WTC11 (cell line): ENCODE results near the gene ARPC3. TPM values are rescaled to one million over a fixed set of nuclear protein-coding genes. Genes with fewer than 3 reads are reported as not detected.
"Not testable (repeated sequence)": the region's sequence is repeated elsewhere in the genome, so short reads cannot be mapped to it uniquely, and the experiment has no call there.

Experiments used
- ATAC-seq: fragments of 200-7000 bp; cut with Tn5 transposase; 2 replicates; pipeline ENCODE4 v1.10.0; 2021; ENCODE audit warnings: mild to moderate bottlenecking, moderate library complexity
- CTCF ChIA-PET: fragments of 300-600 bp; sonication (Branson Sonifier 250); formaldehyde crosslinking; loops from one replicate; lab custom pipeline; 2021; ENCODE audit warnings: antibody characterized with exemption; lab: Charles Lee
- POLR2A ChIA-PET: fragments of 350-600 bp; sonication (Branson Sonifier 250); formaldehyde crosslinking; loops from one replicate; lab custom pipeline; 2021; ENCODE audit warnings: antibody characterized with exemption; lab: Charles Lee
- DNase-seq: peaks from one replicate; pipeline ENCODE4 v3.0.0; 2021; ENCODE audit warnings: low spot score
- H3K27ac Mint-ChIP-seq: 2 replicates; pipeline ENCODE4 v1.8.0; 2021; ENCODE audit warnings: mixed read lengths
- H3K27me3 Mint-ChIP-seq: 2 replicates; pipeline ENCODE4 v1.8.0; 2021; ENCODE audit warnings: low read depth, mild to moderate bottlenecking, moderate library complexity, mixed read lengths
- H3K36me3 Mint-ChIP-seq: 2 replicates; pipeline ENCODE4 v1.8.0; 2021; ENCODE audit warnings: mixed read lengths
- H3K4me1 Mint-ChIP-seq: 2 replicates; pipeline ENCODE4 v1.8.0; 2022; ENCODE audit warnings: mixed read lengths
- H3K4me3 Mint-ChIP-seq: 2 replicates; pipeline ENCODE4 v1.8.0; 2021; ENCODE audit warnings: mild to moderate bottlenecking, moderate library complexity, mixed read lengths
- H3K9me3 Mint-ChIP-seq: 2 replicates; pipeline ENCODE4 v1.8.0; 2021; ENCODE audit warnings: mixed read lengths
- EMX1 ChIP-seq: fragments of 250-450 bp; sonication (Bioruptor Pico); IDR thresholded peaks from 2 replicates; pipeline ENCODE4 v1.8.0; 2021; ENCODE audit warnings: mild to moderate bottlenecking
- GABPB1 ChIP-seq: sonication (generic); formaldehyde crosslinking; IDR thresholded peaks from 2 replicates; pipeline ENCODE4 v1.8.1; 2023; ENCODE audit warnings: mild to moderate bottlenecking, missing genetic modification reagents
- GRHL2 ChIP-seq: fragments of 250-450 bp; sonication (Bioruptor Pico); IDR thresholded peaks from 2 replicates; pipeline ENCODE4 v1.8.0; 2022; ENCODE audit warnings: mild to moderate bottlenecking, moderate library complexity; ENCODE audit not compliant: insufficient replicate concordance, severe bottlenecking
- IRF2 ChIP-seq: sonication (generic); formaldehyde crosslinking; IDR thresholded peaks from 2 replicates; pipeline ENCODE4 v1.8.0; 2022; ENCODE audit warnings: low read depth, missing genetic modification reagents, borderline replicate concordance
- JAZF1 ChIP-seq: fragments of 250-450 bp; sonication (Bioruptor Pico); IDR thresholded peaks from 2 replicates; pipeline ENCODE4 v1.9.0; 2021; ENCODE audit warnings: moderate library complexity, mild to moderate bottlenecking, inconsistent platforms
- MXD4 ChIP-seq: fragments of 250-450 bp; sonication (Bioruptor Pico); IDR thresholded peaks from 2 replicates; pipeline ENCODE4 v1.8.0; 2021; ENCODE audit warnings: mild to moderate bottlenecking, moderate library complexity, borderline replicate concordance
- TP53 ChIP-seq: sonication (generic); formaldehyde crosslinking; IDR thresholded peaks from 2 replicates; pipeline ENCODE4 v1.8.1; 2023; ENCODE audit warnings: mild to moderate bottlenecking, missing genetic modification reagents
- ZNF317 ChIP-seq: sonication (generic); formaldehyde crosslinking; IDR thresholded peaks from 2 replicates; pipeline ENCODE4 v1.8.1; 2023; ENCODE audit warnings: low read depth, mild to moderate bottlenecking, moderate library complexity, missing genetic modification reagents, borderline replicate concordance
- total RNA-seq: library from RNA; stranded (reverse); gene quantifications from 3 replicates; pipeline ENCODE4 v1.2.3, GENCODE V29; 2021
- TF ChIP-seq, protein P1 (sequence below): fragments of 250-450 bp; sonication (Bioruptor Pico); IDR thresholded peaks from 2 replicates; pipeline ENCODE4 v1.9.0; 2021; ENCODE audit warnings: mild to moderate bottlenecking
- TF ChIP-seq, protein P2 (sequence below): fragments of 200-600 bp; IDR thresholded peaks from 2 replicates; pipeline ENCODE4 v1.8.0; 2022; ENCODE audit warnings: antibody characterized with exemption
- TF ChIP-seq, protein P3 (sequence below): fragments of 250-450 bp; sonication (Bioruptor Pico); IDR thresholded peaks from 2 replicates; pipeline ENCODE4 v1.9.0; 2021; ENCODE audit warnings: mild to moderate bottlenecking
- TF ChIP-seq, protein P4 (sequence below): sonication (generic); formaldehyde crosslinking; IDR thresholded peaks from 2 replicates; pipeline ENCODE4 v1.8.0; 2023; ENCODE audit warnings: missing genetic modification reagents
- TF ChIP-seq, protein P5 (sequence below): sonication (generic); formaldehyde crosslinking; IDR thresholded peaks from 2 replicates; pipeline ENCODE4 v1.8.1; 2022; ENCODE audit warnings: missing genetic modification reagents, borderline replicate concordance
- TF ChIP-seq, protein P6 (sequence below): sonication (generic); formaldehyde crosslinking; IDR thresholded peaks from 2 replicates; pipeline ENCODE4 v1.8.0; 2022; ENCODE audit warnings: missing genetic modification reagents
- TF ChIP-seq, protein P7 (sequence below): sonication (generic); formaldehyde crosslinking; IDR thresholded peaks from 2 replicates; pipeline ENCODE4 v1.8.0; 2022; ENCODE audit warnings: mild to moderate bottlenecking, missing genetic modification reagents

Gene ARPC3
- total RNA-seq, 1 experiment from 2014 or later, result 149 TPM

DNA sequence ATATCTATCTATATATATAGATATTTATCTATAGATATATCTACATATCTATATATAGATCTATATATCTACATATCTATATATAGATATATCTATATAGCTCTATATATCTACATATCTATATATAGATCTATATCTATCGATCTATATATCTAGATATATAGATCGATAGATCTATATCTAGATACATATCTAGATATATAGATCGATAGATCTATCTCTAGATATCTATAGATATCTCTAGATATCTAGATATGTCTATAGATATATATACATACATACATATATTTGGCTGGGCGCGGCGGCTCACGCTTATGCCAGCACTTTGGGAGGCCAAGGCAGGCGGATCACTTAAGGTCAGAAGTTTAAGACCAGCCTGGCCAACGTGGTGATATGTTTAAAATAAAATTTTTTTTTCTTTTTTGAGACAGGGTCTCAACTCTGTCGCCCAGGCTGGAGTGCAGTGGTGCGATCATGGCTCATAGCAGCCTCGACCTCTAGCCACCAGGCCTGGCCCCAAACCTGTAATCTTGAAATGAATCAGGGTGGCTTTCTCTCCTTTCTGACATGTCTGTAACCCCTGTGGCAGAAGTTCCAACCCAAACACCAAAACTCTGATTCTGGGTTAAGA is 18.1 kb downstream of the ARPC3 start (continued):
- TF ChIP-seq, protein P1, sequence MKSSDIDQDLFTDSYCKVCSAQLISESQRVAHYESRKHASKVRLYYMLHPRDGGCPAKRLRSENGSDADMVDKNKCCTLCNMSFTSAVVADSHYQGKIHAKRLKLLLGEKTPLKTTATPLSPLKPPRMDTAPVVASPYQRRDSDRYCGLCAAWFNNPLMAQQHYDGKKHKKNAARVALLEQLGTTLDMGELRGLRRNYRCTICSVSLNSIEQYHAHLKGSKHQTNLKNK, result no peak
- TF ChIP-seq, protein P2, sequence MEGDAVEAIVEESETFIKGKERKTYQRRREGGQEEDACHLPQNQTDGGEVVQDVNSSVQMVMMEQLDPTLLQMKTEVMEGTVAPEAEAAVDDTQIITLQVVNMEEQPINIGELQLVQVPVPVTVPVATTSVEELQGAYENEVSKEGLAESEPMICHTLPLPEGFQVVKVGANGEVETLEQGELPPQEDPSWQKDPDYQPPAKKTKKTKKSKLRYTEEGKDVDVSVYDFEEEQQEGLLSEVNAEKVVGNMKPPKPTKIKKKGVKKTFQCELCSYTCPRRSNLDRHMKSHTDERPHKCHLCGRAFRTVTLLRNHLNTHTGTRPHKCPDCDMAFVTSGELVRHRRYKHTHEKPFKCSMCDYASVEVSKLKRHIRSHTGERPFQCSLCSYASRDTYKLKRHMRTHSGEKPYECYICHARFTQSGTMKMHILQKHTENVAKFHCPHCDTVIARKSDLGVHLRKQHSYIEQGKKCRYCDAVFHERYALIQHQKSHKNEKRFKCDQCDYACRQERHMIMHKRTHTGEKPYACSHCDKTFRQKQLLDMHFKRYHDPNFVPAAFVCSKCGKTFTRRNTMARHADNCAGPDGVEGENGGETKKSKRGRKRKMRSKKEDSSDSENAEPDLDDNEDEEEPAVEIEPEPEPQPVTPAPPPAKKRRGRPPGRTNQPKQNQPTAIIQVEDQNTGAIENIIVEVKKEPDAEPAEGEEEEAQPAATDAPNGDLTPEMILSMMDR, result no peak
- TF ChIP-seq, protein P3, sequence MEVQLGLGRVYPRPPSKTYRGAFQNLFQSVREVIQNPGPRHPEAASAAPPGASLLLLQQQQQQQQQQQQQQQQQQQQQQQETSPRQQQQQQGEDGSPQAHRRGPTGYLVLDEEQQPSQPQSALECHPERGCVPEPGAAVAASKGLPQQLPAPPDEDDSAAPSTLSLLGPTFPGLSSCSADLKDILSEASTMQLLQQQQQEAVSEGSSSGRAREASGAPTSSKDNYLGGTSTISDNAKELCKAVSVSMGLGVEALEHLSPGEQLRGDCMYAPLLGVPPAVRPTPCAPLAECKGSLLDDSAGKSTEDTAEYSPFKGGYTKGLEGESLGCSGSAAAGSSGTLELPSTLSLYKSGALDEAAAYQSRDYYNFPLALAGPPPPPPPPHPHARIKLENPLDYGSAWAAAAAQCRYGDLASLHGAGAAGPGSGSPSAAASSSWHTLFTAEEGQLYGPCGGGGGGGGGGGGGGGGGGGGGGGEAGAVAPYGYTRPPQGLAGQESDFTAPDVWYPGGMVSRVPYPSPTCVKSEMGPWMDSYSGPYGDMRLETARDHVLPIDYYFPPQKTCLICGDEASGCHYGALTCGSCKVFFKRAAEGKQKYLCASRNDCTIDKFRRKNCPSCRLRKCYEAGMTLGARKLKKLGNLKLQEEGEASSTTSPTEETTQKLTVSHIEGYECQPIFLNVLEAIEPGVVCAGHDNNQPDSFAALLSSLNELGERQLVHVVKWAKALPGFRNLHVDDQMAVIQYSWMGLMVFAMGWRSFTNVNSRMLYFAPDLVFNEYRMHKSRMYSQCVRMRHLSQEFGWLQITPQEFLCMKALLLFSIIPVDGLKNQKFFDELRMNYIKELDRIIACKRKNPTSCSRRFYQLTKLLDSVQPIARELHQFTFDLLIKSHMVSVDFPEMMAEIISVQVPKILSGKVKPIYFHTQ (CRISPR knock-in tag), result no peak
- TF ChIP-seq, protein P4, sequence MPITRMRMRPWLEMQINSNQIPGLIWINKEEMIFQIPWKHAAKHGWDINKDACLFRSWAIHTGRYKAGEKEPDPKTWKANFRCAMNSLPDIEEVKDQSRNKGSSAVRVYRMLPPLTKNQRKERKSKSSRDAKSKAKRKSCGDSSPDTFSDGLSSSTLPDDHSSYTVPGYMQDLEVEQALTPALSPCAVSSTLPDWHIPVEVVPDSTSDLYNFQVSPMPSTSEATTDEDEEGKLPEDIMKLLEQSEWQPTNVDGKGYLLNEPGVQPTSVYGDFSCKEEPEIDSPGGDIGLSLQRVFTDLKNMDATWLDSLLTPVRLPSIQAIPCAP (CRISPR knock-in tag), result no peak
- TF ChIP-seq GRHL2 (CRISPR knock-in tag), result no peak
- TF ChIP-seq, protein P5, sequence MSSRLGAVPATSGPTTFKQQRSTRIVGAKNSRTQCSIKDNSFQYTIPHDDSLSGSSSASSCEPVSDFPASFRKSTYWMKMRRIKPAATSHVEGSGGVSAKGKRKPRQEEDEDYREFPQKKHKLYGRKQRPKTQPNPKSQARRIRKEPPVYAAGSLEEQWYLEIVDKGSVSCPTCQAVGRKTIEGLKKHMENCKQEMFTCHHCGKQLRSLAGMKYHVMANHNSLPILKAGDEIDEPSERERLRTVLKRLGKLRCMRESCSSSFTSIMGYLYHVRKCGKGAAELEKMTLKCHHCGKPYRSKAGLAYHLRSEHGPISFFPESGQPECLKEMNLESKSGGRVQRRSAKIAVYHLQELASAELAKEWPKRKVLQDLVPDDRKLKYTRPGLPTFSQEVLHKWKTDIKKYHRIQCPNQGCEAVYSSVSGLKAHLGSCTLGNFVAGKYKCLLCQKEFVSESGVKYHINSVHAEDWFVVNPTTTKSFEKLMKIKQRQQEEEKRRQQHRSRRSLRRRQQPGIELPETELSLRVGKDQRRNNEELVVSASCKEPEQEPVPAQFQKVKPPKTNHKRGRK (CRISPR knock-in tag), result no peak
- no peak for TF ChIP-seq MXD4 (CRISPR knock-in tag)
- no peak for TF ChIP-seq EMX1 (CRISPR knock-in tag)
- no peak for TF ChIP-seq JAZF1 (CRISPR knock-in tag)
- TF ChIP-seq, all 79 proteins: peak for 0

DNA sequence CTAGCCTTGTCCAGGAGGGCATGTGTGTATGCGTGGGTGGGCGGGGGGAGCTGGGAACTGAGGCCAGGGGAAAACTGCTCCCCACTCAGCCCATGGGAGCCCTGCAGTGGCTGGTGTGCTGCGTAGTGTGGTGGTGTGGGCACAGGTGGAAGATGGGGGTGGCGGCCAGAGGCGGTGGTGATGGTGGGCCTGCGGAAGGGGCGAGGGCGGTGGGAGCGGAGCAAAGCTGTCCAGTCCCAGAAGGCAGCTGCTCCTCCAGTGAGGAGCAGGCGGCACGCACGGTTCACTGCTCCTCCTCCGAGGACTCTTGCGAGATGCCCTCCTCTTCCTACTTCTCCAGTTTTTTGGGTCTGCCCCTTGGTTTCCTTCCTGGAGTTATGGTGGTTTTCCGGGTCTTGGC is 20.5 kb downstream of the ARPC3 start:
- DNase-seq, ATAC-seq, H3K27ac Mint-ChIP-seq, CTCF ChIA-PET: not testable (repeated sequence)
- TF ChIP-seq, protein P6, sequence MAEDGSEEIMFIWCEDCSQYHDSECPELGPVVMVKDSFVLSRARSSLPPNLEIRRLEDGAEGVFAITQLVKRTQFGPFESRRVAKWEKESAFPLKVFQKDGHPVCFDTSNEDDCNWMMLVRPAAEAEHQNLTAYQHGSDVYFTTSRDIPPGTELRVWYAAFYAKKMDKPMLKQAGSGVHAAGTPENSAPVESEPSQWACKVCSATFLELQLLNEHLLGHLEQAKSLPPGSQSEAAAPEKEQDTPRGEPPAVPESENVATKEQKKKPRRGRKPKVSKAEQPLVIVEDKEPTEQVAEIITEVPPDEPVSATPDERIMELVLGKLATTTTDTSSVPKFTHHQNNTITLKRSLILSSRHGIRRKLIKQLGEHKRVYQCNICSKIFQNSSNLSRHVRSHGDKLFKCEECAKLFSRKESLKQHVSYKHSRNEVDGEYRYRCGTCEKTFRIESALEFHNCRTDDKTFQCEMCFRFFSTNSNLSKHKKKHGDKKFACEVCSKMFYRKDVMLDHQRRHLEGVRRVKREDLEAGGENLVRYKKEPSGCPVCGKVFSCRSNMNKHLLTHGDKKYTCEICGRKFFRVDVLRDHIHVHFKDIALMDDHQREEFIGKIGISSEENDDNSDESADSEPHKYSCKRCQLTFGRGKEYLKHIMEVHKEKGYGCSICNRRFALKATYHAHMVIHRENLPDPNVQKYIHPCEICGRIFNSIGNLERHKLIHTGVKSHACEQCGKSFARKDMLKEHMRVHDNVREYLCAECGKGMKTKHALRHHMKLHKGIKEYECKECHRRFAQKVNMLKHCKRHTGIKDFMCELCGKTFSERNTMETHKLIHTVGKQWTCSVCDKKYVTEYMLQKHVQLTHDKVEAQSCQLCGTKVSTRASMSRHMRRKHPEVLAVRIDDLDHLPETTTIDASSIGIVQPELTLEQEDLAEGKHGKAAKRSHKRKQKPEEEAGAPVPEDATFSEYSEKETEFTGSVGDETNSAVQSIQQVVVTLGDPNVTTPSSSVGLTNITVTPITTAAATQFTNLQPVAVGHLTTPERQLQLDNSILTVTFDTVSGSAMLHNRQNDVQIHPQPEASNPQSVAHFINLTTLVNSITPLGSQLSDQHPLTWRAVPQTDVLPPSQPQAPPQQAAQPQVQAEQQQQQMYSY (CRISPR knock-in tag), result peak; percentile 64
- TF ChIP-seq, all 79 proteins: peak for 1; not testable (repeated sequence) for 78
- H3K4me1 Mint-ChIP-seq, H3K36me3 Mint-ChIP-seq, H3K4me3 Mint-ChIP-seq, POLR2A ChIA-PET, H3K27me3 Mint-ChIP-seq, H3K9me3 Mint-ChIP-seq: not testable (repeated sequence)

DNA sequence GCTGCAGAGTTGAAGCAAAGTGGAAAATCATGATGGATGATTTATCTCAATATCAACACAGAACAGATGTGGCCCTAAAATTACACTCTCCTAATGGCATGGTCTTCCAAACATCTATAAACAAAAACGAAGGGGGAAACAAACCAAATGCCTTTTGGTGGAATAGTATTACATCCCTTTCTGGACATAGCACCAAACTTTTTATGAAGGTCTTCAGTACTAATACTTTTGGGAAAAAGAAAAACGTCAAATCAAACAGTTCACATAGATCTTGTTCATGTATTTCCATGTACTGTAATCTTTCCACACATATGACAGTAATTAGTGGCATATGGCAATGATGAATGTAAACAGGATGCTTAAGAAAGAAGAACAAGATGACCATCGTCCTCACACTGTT is 23.7 kb downstream of the ARPC3 start:
- Mint-ChIP-seq H3K4me3 (no peak overlapping the region), H3K36me3 (no peaks in the 10 kb centered on the region), H3K27me3 (no peaks in the 10 kb centered on the region), H3K4me1 (peaks cover 8% of the 10 kb centered on the region; the same call in 1 of the 2 replicates), H3K27ac (no peak overlapping the region), H3K9me3 (no peaks in the 10 kb centered on the region)
- DNase-seq (no peak), ATAC-seq (no peak)
- ChIA-PET POLR2A (no interaction called here), CTCF (interaction anchor here (1.0 kb wide), 1 partner anchor 23 kb away, joined by 3 read pairs; the partner anchor contains the start of gene ARPC3)
- no peak for TF ChIP-seq ZNF317
- TF ChIP-seq, protein P3 (CRISPR knock-in tag), result no peak
- no peak for TF ChIP-seq TP53
- TF ChIP-seq GABPB1, result no peak
- TF ChIP-seq, protein P7, sequence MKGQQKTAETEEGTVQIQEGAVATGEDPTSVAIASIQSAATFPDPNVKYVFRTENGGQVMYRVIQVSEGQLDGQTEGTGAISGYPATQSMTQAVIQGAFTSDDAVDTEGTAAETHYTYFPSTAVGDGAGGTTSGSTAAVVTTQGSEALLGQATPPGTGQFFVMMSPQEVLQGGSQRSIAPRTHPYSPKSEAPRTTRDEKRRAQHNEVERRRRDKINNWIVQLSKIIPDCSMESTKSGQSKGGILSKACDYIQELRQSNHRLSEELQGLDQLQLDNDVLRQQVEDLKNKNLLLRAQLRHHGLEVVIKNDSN, result no peak
- TF ChIP-seq IRF2 (CRISPR knock-in tag), result no peak
